ENCODE results near the gene GSC. TPM values are rescaled to one million over a fixed set of nuclear protein-coding genes. Genes with fewer than 3 reads are reported as not detected.

The GSC gene
- total RNA-seq, 4 donors from 2014 or later: 0.58 to 7.4 (median 0.90) TPM; not detected in 1

- no peak overlapping the region for H3K4me3 ChIP-seq
- TF ChIP-seq CTCF (IDR thresholded peaks at IDR 0.05): no peak
- TF ChIP-seq POLR2A (IDR thresholded peaks at IDR 0.05): no peak
- H3K27ac ChIP-seq: no peak overlapping the region
- H3K4me1 ChIP-seq: no peaks in the 10 kb centered on the region
- DNase-seq: no peak
- intact Hi-C loops (cut with DNase I; ENCODE audit: low total_unique reads): no loop called here
- H3K27me3 ChIP-seq: no peaks in the 10 kb centered on the region
- H3K36me3 ChIP-seq: no peaks in the 10 kb centered on the region
- H3K9me3 ChIP-seq: no peaks in the 10 kb centered on the region
Observed at GRCh38 chr14:94724993-94725392, 44.9 kb downstream of the GSC start.

GRCh38 chr14:94722397-94722796 is 47.5 kb downstream of the GSC start:
- no peak overlapping the region for H3K27ac ChIP-seq
- H3K4me1 ChIP-seq: no peaks in the 10 kb centered on the region
- TF ChIP-seq CTCF (IDR thresholded peaks at IDR 0.05) (no peak), POLR2A (IDR thresholded peaks at IDR 0.05) (no peak)
- no peak for DNase-seq
- no peak overlapping the region for H3K4me3 ChIP-seq
- H3K36me3 ChIP-seq: no peaks in the 10 kb centered on the region
- H3K9me3 ChIP-seq: no peaks in the 10 kb centered on the region
- H3K27me3 ChIP-seq: no peaks in the 10 kb centered on the region
- intact Hi-C loops (cut with DNase I; ENCODE audit: low total_unique reads): no loop called here

Other genes starting within 250 kb of the GSC start
- under 1 TPM in 1 of 4 donors, not detected in 3; 0.28 TPM for gene SERPINA4, start 208.7 kb downstream of the GSC start, total RNA-seq
- gene SERPINA5, start 188.7 kb downstream of the GSC start, total RNA-seq: 10 to 100 TPM in 1 of 4 donors, 1 to 10 TPM in 2, under 1 TPM in 1; under 0.01 to 19.6 (median 3.2) TPM
- gene SERPINA3, start 157.7 kb downstream of the GSC start, total RNA-seq: 100 to 1,000 TPM in 1 of 4 donors, 10 to 100 TPM in 1, 1 to 10 TPM in 2; 1.7 to 109 (median 17.6) TPM

Measured in uterus (tissue), 4 donors.